ENCODE results near the gene DPYD. TPM values are rescaled to one million over a fixed set of nuclear protein-coding genes. Genes with fewer than 3 reads are reported as not detected.

The DPYD gene
- total RNA-seq, 1 experiment from 2014 or later, result 7.0 TPM

- Histone ChIP-seq H3K4me1 (no peaks in the 10 kb centered on the region), H3K9me3 (no peaks in the 10 kb centered on the region), H3K27me3 (replicated peaks; ENCODE audit: control insufficient read depth, insufficient read depth, low read length) (no peaks in the 10 kb centered on the region), H3K4me3 (ENCODE audit: low read depth, low read length) (no peak overlapping the region), H3K36me3 (ENCODE audit: control insufficient read depth, insufficient read depth, low read length) (no peaks in the 10 kb centered on the region)
- intact Hi-C loops (cut with micrococcal nuclease; ENCODE audit: unreplicated experiment), result no loop called here
- no peak overlapping the region for H3K4me3 Mint-ChIP-seq (ENCODE audit: unreplicated experiment)
- CTCF ChIA-PET, result no interaction called here
- POLR2A ChIA-PET, result no interaction called here
- BruUV-seq (replicated peaks), result no TSS peak
- H3K27me3 Mint-ChIP-seq (ENCODE audit: insufficient read depth, unreplicated experiment), result no peaks in the 10 kb centered on the region
- no peak for DNase-seq
- H3K27ac Mint-ChIP-seq (ENCODE audit: unreplicated experiment), result no peak overlapping the region
- H3K4me1 Mint-ChIP-seq (ENCODE audit: low read depth, unreplicated experiment), result no peaks in the 10 kb centered on the region
- H3K9me3 Mint-ChIP-seq (ENCODE audit: unreplicated experiment), result no peaks in the 10 kb centered on the region
- TF ChIP-seq CTCF (IDR thresholded peaks at IDR 0.05; ENCODE audit: insufficient read depth in 1 of 2, low read depth in 1 of 2, low read length in 1 of 2, severe bottlenecking in 1 of 2, unreplicated experiment in 1 of 2), result no peak
- H3K36me3 Mint-ChIP-seq (ENCODE audit: insufficient read depth, unreplicated experiment), result no peaks in the 10 kb centered on the region
Observed at GRCh38 chr1:97787231-97787630, 133.6 kb downstream of the DPYD start.

- intact Hi-C loops (cut with micrococcal nuclease; ENCODE audit: unreplicated experiment), result no loop called here
- Histone ChIP-seq H3K27me3 (replicated peaks; ENCODE audit: control insufficient read depth, insufficient read depth, low read length) (no peaks in the 10 kb centered on the region), H3K36me3 (ENCODE audit: control insufficient read depth, insufficient read depth, low read length) (no peaks in the 10 kb centered on the region), H3K4me3 (ENCODE audit: low read depth, low read length) (no peak overlapping the region), H3K9me3 (no peaks in the 10 kb centered on the region), H3K4me1 (no peaks in the 10 kb centered on the region)
- Mint-ChIP-seq H3K27me3 (ENCODE audit: insufficient read depth, unreplicated experiment) (no peaks in the 10 kb centered on the region), H3K9me3 (ENCODE audit: unreplicated experiment) (no peaks in the 10 kb centered on the region), H3K27ac (ENCODE audit: unreplicated experiment) (no peak overlapping the region), H3K4me3 (ENCODE audit: unreplicated experiment) (no peak overlapping the region), H3K4me1 (ENCODE audit: low read depth, unreplicated experiment) (no peaks in the 10 kb centered on the region), H3K36me3 (ENCODE audit: insufficient read depth, unreplicated experiment) (no peaks in the 10 kb centered on the region)
- ChIA-PET CTCF (no interaction called here), POLR2A (no interaction called here)
- DNase-seq, result no peak
- no TSS peak for BruUV-seq (replicated peaks)
- TF ChIP-seq CTCF (IDR thresholded peaks at IDR 0.05; ENCODE audit: insufficient read depth in 1 of 2, low read depth in 1 of 2, low read length in 1 of 2, severe bottlenecking in 1 of 2, unreplicated experiment in 1 of 2), result no peak
Observed at GRCh38 chr1:97784661-97785060, 136.2 kb downstream of the DPYD start.

- Mint-ChIP-seq H3K27ac (ENCODE audit: unreplicated experiment) (no peak overlapping the region), H3K27me3 (ENCODE audit: insufficient read depth, unreplicated experiment) (no peaks in the 10 kb centered on the region), H3K4me3 (ENCODE audit: unreplicated experiment) (no peak overlapping the region), H3K4me1 (ENCODE audit: low read depth, unreplicated experiment) (no peaks in the 10 kb centered on the region), H3K36me3 (ENCODE audit: insufficient read depth, unreplicated experiment) (no peaks in the 10 kb centered on the region), H3K9me3 (ENCODE audit: unreplicated experiment) (no peaks in the 10 kb centered on the region)
- no peak for TF ChIP-seq CTCF (IDR thresholded peaks at IDR 0.05; ENCODE audit: insufficient read depth in 1 of 2, low read depth in 1 of 2, low read length in 1 of 2, severe bottlenecking in 1 of 2, unreplicated experiment in 1 of 2)
- Histone ChIP-seq H3K27me3 (replicated peaks; ENCODE audit: control insufficient read depth, insufficient read depth, low read length) (no peaks in the 10 kb centered on the region), H3K36me3 (ENCODE audit: control insufficient read depth, insufficient read depth, low read length) (no peaks in the 10 kb centered on the region), H3K4me3 (ENCODE audit: low read depth, low read length) (no peak overlapping the region), H3K9me3 (no peaks in the 10 kb centered on the region), H3K4me1 (no peaks in the 10 kb centered on the region)
- DNase-seq, result no peak
- CTCF ChIA-PET, result no interaction called here
- BruUV-seq (replicated peaks), result no TSS peak
- POLR2A ChIA-PET, result no interaction called here
- intact Hi-C loops (cut with micrococcal nuclease; ENCODE audit: unreplicated experiment), result no loop called here
Observed at GRCh38 chr1:97783751-97784150, 137.1 kb downstream of the DPYD start.
